Measurements from ENCODE around the gene AGAP1.
A peak's percentile ranks its signal among the peaks of the same experiment; 100 is the strongest.
"Not testable (repeated sequence)": the region's sequence is repeated elsewhere in the genome, so short reads cannot be mapped to it uniquely, and the experiment has no call there.

Gene AGAP1

GRCh38 chr2:235763816-235764215 lies 270.0 kb downstream of the AGAP1 start:
- no peak for TF ChIP-seq CTCF (conservative IDR thresholded peaks at IDR 0.05; ENCODE audit: low read depth, low read length)
- DNase-seq (ENCODE audit: low read depth), result no peak
- no peak overlapping the region for H3K4me3 ChIP-seq (ENCODE audit: low read depth, low read length)

GRCh38 chr2:235764478-235764877 lies 270.6 kb downstream of the AGAP1 start:
- DNase-seq (ENCODE audit: low read depth), result not testable (repeated sequence)

GRCh38 chr2:235765181-235765820 lies 271.5 kb downstream of the AGAP1 start:
- peak; percentile 64 for DNase-seq (ENCODE audit: low read depth)
- TF ChIP-seq CTCF (conservative IDR thresholded peaks at IDR 0.05; ENCODE audit: low read depth, low read length), result no peak

More at GRCh38 chr2:235764478-235764877, 270.6 kb downstream of the AGAP1 start:
- H3K4me3 ChIP-seq (ENCODE audit: low read depth, low read length), result not testable (repeated sequence)

GRCh38 chr2:235766278-235766677 lies 272.4 kb downstream of the AGAP1 start:
- H3K4me3 ChIP-seq (ENCODE audit: low read depth, low read length), result no peak overlapping the region
- peak; percentile 81 for TF ChIP-seq CTCF (conservative IDR thresholded peaks at IDR 0.05; ENCODE audit: low read depth, low read length)
- DNase-seq (ENCODE audit: low read depth), result peak; percentile 86

More at GRCh38 chr2:235765181-235765820, 271.5 kb downstream of the AGAP1 start:
- no peak overlapping the region for H3K4me3 ChIP-seq (ENCODE audit: low read depth, low read length)

GRCh38 chr2:235768606-235769005 lies 274.8 kb downstream of the AGAP1 start:
- DNase-seq (ENCODE audit: low read depth), result no peak
- TF ChIP-seq CTCF (conservative IDR thresholded peaks at IDR 0.05; ENCODE audit: low read depth, low read length), result no peak
- H3K4me3 ChIP-seq (ENCODE audit: low read depth, low read length), result no peak overlapping the region

GRCh38 chr2:235769046-235769445 lies 275.2 kb downstream of the AGAP1 start:
- no peak overlapping the region for H3K4me3 ChIP-seq (ENCODE audit: low read depth, low read length)
- no peak for DNase-seq (ENCODE audit: low read depth)
- no peak for TF ChIP-seq CTCF (conservative IDR thresholded peaks at IDR 0.05; ENCODE audit: low read depth, low read length)

GRCh38 chr2:235770909-235771820 lies 277.3 kb downstream of the AGAP1 start:
- H3K4me3 ChIP-seq (ENCODE audit: low read depth, low read length), result no peak overlapping the region
- TF ChIP-seq CTCF (conservative IDR thresholded peaks at IDR 0.05; ENCODE audit: low read depth, low read length), result no peak
- DNase-seq (ENCODE audit: low read depth), result no peak
